Astrocyte of the spinal cord (primary cell): Measurements from ENCODE around the gene ATOSB.
"Not testable (repeated sequence)": the region's sequence is repeated elsewhere in the genome, so short reads cannot be mapped to it uniquely, and the experiment has no call there.

Experiments used
- DNase-seq: peaks from one replicate; pipeline ENCODE4 v3.0.0; 2011; ENCODE audit warnings: low read depth, low spot score
- H3K4me3 ChIP-seq: 2 replicates; pipeline ENCODE4 v1.5.1; 2011; ENCODE audit warnings: low read depth, mild to moderate bottlenecking, low read length, moderate library complexity
- in situ Hi-C: cut with HindIII; loops from 2 replicates; pipeline ENCODE4 v1.10.0; 2017; ENCODE audit warnings: low sequenced_read_pairs
- TF ChIP-seq, protein P1 (sequence below): IDR thresholded peaks from 2 replicates; pipeline ENCODE4 v1.5.1; 2012; ENCODE audit warnings: low read depth, mild to moderate bottlenecking, low read length, inconsistent platforms

The ATOSB gene

DNA sequence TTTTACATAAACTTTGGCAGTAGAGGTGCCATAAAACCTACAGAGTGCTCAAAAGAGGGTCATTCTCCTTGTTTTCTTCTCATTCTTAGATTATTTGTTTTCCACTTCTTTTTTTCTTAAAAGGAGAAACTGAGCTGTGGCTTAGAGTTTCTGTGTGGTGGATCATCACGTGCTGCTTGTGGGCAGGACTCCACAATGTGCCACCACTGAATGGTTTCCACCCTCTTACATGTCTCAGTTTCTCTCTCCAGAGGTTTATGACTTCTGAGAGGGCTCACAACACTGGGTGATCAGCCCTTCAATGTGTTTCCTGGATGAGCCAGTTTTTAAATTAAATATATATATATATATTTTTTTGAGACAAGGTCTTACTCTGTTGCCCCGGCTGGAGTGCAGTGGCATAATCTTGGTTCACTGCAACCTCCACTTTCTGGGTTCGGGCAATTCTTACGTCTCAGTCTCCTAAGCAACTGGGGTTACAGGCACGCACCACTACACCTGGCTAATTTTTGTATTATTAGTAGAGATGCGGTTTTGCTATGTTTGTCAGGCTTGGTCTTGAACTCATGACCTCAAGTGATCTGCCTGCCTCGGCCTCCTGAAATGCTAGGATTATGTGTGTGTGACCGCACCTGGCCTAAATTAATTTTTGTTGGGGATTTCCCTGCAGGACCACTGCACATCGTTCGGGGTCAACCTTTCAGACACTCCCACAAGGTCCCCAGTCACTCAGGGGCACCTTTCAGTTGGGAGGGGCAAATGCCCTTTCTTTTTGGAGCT lies 43.0 kb upstream of the ATOSB start:
- no peak for DNase-seq
- no peak overlapping the region for H3K4me3 ChIP-seq
- in situ Hi-C loops: no loop called here
- TF ChIP-seq, protein P1, sequence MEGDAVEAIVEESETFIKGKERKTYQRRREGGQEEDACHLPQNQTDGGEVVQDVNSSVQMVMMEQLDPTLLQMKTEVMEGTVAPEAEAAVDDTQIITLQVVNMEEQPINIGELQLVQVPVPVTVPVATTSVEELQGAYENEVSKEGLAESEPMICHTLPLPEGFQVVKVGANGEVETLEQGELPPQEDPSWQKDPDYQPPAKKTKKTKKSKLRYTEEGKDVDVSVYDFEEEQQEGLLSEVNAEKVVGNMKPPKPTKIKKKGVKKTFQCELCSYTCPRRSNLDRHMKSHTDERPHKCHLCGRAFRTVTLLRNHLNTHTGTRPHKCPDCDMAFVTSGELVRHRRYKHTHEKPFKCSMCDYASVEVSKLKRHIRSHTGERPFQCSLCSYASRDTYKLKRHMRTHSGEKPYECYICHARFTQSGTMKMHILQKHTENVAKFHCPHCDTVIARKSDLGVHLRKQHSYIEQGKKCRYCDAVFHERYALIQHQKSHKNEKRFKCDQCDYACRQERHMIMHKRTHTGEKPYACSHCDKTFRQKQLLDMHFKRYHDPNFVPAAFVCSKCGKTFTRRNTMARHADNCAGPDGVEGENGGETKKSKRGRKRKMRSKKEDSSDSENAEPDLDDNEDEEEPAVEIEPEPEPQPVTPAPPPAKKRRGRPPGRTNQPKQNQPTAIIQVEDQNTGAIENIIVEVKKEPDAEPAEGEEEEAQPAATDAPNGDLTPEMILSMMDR: no peak

DNA sequence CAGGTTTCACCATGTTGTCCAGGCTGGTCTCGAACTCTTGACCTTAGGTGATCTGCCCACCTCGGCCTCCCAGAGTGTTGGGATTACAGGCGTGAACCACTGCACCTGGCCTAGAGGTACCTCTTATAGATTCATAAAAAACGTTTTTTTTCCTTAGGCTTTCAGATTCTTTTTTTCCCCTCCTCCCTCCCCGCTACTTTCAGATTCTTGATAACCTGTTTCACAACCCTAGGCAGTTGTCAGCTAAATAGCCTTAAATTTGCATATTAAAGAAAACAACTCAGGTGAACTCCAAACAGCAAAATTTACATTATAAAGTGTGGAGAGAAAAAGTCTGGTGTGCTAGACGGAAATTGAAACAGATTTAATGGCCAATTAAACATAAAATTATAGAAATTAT lies 42.2 kb upstream of the ATOSB start:
- DNase-seq, in situ Hi-C loops, H3K4me3 ChIP-seq: not testable (repeated sequence)

DNA sequence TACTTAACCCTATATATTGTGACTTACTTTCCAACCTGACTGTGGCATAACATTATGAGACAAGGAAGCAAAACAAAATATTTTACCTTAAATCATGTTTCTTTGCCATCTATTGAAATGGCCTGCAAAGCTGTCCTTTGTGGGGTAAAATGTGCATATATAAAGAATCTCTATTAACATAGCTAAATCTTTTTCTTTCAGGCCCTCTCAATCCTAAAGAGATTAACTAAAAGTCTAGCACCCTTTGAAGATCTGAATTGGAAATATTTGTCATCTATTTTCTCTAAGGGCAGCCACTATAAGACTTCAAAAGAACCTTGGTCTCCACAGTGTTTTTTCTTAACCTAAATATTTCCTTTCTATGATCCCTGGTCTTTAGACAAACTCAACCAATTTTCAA lies 41.1 kb upstream of the ATOSB start:
- TF ChIP-seq, protein P1: no peak
- no peak for DNase-seq
- in situ Hi-C loops: no loop called here
- no peak overlapping the region for H3K4me3 ChIP-seq

DNA sequence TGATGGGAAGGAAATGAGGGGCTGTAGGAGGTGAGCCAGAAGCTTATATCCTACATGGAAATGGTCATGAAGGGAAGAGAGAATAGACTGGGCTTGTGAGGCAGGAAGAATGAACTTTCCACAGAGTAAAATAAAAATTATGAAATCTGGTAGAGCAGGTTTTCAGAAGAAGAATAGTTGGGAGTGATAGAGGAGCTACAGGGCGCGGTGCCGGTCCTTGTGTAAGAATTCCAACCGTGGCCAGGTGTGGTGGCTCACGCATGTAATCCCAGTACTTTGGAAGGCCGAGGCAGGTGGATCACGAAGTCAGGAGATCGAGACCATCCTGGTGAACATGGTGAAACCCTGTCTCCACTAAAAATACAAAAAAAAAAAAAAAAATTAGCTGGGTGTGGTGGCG lies 37.3 kb upstream of the ATOSB start:
- no peak overlapping the region for H3K4me3 ChIP-seq
- no peak for DNase-seq
- TF ChIP-seq, protein P1: no peak
- in situ Hi-C loops: no loop called here

DNA sequence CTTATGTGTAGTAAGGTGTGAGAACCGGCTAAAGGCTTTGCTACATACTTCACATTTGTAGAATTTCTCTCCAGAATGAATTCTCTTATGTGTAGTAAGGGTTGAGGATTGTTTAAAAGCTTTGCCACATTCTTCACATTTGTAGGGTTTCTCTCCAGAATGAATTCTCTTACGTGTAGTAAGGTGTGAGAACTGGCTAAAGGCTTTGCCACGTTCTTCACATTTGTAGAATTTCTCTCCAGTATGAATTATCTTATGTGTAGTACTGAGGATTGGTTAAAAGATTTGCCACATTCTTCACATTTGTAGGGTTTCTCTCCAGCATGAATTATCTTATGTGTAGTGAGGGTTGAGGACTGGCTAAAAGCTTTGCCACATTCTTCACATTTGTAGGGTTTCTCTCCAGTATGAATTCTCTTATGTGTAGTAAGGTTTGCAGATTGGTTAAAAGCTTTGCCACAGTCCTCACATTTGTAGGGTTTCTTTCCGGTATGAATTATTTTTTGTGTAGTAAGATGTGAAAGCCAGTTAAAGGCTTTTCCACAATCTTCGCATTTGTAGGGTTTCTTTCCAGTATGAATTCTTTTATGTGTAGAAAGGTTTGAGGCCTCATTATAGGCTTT lies 32.4 kb upstream of the ATOSB start:
- DNase-seq, in situ Hi-C loops: not testable (repeated sequence)

DNA sequence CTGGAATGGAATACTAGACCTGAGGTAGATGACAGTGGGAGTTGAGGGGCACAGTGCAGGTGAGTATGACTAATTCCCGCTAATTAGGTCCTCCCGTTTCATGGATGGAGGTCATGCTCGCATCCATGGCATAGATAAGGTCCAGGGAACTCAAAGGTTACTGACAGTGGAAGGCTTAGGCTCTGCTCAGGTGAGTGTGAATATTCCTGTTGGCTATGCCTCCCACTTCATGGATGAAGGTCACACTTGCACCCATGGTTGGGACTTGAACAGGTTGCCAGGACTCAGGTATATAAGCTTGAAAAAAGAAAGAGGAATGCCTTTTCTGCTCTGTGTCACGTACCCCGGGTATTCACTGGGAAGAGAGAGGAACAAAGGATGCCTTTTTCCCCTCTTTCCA lies 26.4 kb upstream of the ATOSB start:
- no peak overlapping the region for H3K4me3 ChIP-seq
- DNase-seq: no peak
- in situ Hi-C loops: no loop called here
- TF ChIP-seq, protein P1: no peak

More for the DNA sequence above, 32.4 kb upstream of the ATOSB start:
- not testable (repeated sequence) for H3K4me3 ChIP-seq

DNA sequence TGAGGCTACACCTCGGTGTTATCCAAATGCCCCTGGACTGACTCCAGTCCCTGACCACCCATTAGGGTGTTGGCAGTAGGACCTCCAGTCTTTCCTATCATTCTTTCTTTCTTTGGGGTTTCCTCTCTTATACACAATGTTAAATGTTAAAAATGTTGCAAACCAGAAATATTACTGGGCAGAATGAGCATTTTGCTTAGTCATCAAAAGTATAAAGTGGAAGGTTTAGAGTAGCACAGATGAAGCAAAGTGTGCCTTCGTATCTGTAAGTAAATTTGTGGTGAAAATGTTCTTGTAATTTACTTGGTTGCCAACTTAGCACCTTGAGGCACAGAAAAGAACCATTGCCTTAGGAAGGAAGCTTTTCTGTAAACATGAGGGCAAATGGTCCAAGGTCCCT lies 24.4 kb upstream of the ATOSB start:
- DNase-seq: no peak
- in situ Hi-C loops: no loop called here
- TF ChIP-seq, protein P1: no peak
- H3K4me3 ChIP-seq: no peak overlapping the region
